A549 (cell line): ENCODE measurements around the gene TSGA10.

Experiments
- POLR2A ChIP-seq: IDR thresholded peaks from 2 replicates; pipeline ENCODE4 v1.6.1; 2012; ENCODE audit warnings: mild to moderate bottlenecking, low read length
- SMC3 ChIP-seq: fragments of >200 bp; sonication (Bioruptor Twin); formaldehyde crosslinking; IDR thresholded peaks from 3 replicates; pipeline ENCODE4 v1.6.1; 2018; ENCODE audit warnings: inconsistent platforms

- TF ChIP-seq SMC3 (peak; percentile 79), POLR2A (no peak)
Measured at GRCh38 chr2:99066075-99066958, 88.4 kb downstream of the TSGA10 start.
